ENCODE results near the gene FRY.
"Not testable (repeated sequence)": the region's sequence is repeated elsewhere in the genome, so short reads cannot be mapped to it uniquely, and the experiment has no call there.

FRY gene

DNA sequence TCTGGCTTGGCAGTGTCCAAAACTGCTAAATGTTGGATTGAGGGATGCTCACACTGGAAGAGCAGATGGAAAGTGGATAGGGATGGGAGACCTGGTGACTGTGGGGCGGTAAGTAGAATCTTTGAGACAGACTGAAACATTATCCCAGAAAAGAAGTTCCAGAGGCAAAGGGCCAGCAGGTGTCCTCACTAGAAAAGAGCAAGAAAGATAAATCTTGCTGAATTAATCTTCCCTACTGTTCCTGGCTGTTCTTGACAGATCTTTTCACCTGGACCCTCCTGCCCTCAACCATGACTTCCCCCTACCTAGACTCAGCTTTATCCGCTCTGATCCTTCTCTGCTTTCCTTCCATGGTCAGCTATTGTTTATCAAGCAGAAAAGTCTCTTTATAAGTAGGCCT is 35.0 kb upstream of the FRY start:
- H3K4me3 ChIP-seq (ENCODE audit: low read depth, low read length) = no peak overlapping the region
- TF ChIP-seq, protein P1, sequence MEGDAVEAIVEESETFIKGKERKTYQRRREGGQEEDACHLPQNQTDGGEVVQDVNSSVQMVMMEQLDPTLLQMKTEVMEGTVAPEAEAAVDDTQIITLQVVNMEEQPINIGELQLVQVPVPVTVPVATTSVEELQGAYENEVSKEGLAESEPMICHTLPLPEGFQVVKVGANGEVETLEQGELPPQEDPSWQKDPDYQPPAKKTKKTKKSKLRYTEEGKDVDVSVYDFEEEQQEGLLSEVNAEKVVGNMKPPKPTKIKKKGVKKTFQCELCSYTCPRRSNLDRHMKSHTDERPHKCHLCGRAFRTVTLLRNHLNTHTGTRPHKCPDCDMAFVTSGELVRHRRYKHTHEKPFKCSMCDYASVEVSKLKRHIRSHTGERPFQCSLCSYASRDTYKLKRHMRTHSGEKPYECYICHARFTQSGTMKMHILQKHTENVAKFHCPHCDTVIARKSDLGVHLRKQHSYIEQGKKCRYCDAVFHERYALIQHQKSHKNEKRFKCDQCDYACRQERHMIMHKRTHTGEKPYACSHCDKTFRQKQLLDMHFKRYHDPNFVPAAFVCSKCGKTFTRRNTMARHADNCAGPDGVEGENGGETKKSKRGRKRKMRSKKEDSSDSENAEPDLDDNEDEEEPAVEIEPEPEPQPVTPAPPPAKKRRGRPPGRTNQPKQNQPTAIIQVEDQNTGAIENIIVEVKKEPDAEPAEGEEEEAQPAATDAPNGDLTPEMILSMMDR (IDR thresholded peaks at IDR 0.05; ENCODE audit: insufficient read depth, low read depth, low read length, missing control alignments) = no peak
- no peak for DNase-seq (ENCODE audit: low read depth)

DNA sequence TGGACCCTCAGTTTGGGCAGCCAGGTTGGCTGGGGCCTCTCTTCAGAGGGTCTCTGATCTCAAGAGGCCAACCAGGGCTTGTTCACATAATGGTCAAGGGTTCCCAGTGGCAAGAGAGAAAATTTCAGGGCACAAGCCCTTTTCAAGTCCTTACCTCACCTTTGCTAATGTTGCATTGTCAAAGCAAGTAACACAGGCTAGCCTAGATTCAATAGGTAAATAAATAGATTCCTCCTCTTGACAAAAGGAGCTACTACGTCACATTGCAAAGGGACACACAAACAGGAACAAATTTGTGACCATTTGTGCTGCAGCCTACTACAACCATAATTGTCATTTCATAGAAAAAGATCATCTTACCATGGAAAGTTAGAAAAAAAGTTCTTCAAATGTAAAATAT is 33.9 kb upstream of the FRY start:
- TF ChIP-seq, protein P1 (IDR thresholded peaks at IDR 0.05; ENCODE audit: insufficient read depth, low read depth, low read length, missing control alignments) = no peak

DNA sequence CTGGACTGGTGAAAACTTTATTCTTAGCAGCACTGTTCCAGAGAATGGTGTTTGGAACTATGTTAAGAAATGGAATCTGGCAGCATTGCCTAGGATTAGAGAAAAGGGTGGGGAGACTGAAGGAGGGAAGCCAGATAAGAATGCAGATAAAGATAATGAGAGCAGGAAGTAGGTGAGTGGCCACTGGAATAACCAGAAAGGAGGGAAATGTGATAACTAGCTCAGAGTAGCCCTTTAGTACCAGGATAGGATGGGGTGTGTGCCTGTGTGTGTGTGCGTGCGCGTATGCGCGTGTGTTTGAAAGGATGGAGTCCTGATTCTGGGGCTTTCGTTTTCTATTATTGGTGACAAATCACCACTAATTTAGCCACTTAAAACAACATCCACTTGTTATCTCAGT is 33.4 kb upstream of the FRY start:
- no peak overlapping the region for H3K4me3 ChIP-seq (ENCODE audit: low read depth, low read length)
- TF ChIP-seq, protein P1 (IDR thresholded peaks at IDR 0.05; ENCODE audit: insufficient read depth, low read depth, low read length, missing control alignments) = no peak
- no peak for DNase-seq (ENCODE audit: low read depth)

More for the DNA sequence above, 33.9 kb upstream of the FRY start:
- H3K4me3 ChIP-seq (ENCODE audit: low read depth, low read length) = no peak overlapping the region
- DNase-seq (ENCODE audit: low read depth) = no peak

DNA sequence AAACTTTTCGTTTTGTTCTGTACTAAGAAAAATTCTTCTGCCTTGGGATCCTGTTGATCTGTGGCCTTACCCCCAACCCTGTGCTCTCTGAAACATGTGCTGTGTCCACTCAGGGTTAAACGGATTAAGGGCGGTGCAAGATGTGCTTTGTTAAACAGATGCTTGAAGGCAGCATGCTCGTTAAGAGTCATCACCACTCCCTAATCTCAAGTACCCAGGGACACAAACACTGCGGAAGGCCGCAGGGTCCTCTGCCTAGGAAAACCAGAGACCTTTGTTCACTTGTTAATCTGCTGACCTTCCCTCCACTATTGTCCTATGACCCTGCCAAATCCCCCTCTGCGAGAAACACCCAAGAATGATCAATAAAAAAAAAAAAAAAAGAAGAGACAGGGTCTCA is 30.8 kb upstream of the FRY start:
- not testable (repeated sequence) for DNase-seq (ENCODE audit: low read depth); H3K4me3 ChIP-seq (ENCODE audit: low read depth, low read length)

DNA sequence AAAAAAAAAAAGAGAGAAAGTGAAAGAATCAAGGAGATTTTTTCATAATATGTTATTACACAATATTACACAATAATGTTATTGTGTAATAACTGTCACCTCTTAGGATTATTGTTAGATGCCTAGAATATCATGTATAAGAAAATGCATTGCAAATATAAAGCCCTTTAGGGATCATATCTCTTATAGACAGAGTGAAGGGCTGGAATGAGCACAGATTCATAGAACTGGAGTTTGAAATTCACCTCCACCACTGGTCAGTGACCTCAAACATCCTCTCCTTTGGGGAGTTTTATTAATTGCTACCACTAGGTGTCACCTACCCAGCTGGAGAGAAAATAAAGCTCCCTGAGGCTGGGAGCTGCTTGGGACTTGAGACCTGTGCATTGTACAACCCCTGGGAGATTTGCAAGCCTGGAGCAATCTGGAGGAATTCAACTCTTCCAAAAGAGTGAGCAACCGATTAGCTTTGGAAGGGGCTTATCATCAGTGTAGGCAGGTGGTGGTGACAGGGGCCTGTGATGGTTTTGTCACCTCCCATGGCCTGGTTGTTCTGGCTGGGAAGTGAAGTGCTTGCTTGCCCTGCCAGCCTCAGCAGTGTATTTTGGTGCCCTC is 30.3 kb upstream of the FRY start:
- TF ChIP-seq, protein P1 (IDR thresholded peaks at IDR 0.05; ENCODE audit: insufficient read depth, low read depth, low read length, missing control alignments) = peak; percentile 57
- peak; percentile 64 for DNase-seq (ENCODE audit: low read depth)
- H3K4me3 ChIP-seq (ENCODE audit: low read depth, low read length) = no peak overlapping the region

DNA sequence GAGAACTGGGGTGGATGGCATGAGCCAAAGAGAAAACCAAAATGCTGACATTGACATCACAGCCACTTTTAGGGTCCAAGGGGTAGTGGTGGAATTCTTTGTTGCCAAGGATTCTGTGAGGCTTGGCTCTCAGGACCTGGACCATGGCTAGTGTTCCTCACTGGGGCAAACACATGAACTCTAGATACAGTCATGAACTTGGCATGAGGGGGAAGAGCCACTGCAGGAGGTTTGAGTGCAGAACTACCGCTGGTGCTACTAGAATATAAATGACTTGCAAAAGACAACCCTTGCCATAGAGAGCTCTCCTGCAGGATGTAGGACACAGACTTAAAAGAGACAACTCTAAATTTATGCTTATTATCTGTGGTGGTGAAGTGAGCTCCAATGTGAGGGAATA is 29.8 kb upstream of the FRY start:
- TF ChIP-seq, protein P1 (IDR thresholded peaks at IDR 0.05; ENCODE audit: insufficient read depth, low read depth, low read length, missing control alignments) = no peak
- no peak overlapping the region for H3K4me3 ChIP-seq (ENCODE audit: low read depth, low read length)
- DNase-seq (ENCODE audit: low read depth) = no peak

DNA sequence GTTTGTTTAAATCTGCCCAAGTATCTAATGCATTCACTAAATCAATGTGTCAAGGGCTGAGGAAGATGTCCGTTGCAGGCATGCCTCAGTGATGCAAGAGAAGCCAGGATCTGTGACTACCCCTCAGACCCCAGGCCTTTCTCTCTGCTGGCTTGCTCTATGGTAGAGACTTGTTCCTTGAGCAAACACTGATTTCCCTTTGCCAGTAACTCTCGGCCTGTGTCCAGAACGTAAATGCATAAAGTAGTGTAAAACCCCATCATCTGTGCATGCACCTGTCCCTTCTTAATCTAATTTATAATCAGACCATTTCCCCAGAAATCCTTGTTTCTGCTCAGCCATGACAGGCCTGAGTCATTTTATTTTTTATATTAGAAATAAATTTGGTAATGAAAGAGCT is 28.7 kb upstream of the FRY start:
- DNase-seq (ENCODE audit: low read depth) = no peak
- H3K4me3 ChIP-seq (ENCODE audit: low read depth, low read length) = no peak overlapping the region
- TF ChIP-seq, protein P1 (IDR thresholded peaks at IDR 0.05; ENCODE audit: insufficient read depth, low read depth, low read length, missing control alignments) = no peak
